Osteocyte (in vitro differentiated cells): ENCODE data around the gene IMMT. TPM values are rescaled to one million over a fixed set of nuclear protein-coding genes. Genes with fewer than 3 reads are reported as not detected.
"Not testable (repeated sequence)": the region's sequence is repeated elsewhere in the genome, so short reads cannot be mapped to it uniquely, and the experiment has no call there.

Experiments used
- DNase-seq: peaks from one replicate; pipeline ENCODE4 v3.0.0; 2021; ENCODE audit warnings: mixed read lengths; ENCODE audit not compliant: unreplicated experiment; ENCODE audit errors: extremely low spot score
- H3K27ac Mint-ChIP-seq: one replicate; pipeline ENCODE4 v1.8.0; 2021; ENCODE audit warnings: mild to moderate bottlenecking, mixed read lengths; ENCODE audit not compliant: unreplicated experiment
- H3K27me3 Mint-ChIP-seq: one replicate; pipeline ENCODE4 v1.8.0; 2021; ENCODE audit warnings: mixed read lengths; ENCODE audit not compliant: unreplicated experiment
- H3K36me3 Mint-ChIP-seq: one replicate; pipeline ENCODE4 v1.8.0; 2021; ENCODE audit warnings: mixed read lengths; ENCODE audit not compliant: unreplicated experiment
- H3K4me1 Mint-ChIP-seq: one replicate; pipeline ENCODE4 v1.8.0; 2021; ENCODE audit warnings: mixed read lengths; ENCODE audit not compliant: unreplicated experiment
- H3K4me3 Mint-ChIP-seq: one replicate; pipeline ENCODE4 v1.8.0; 2021; ENCODE audit warnings: mild to moderate bottlenecking, moderate library complexity, mixed read lengths; ENCODE audit not compliant: unreplicated experiment
- H3K9me3 Mint-ChIP-seq: one replicate; pipeline ENCODE4 v1.8.0; 2021; ENCODE audit warnings: mixed read lengths; ENCODE audit not compliant: unreplicated experiment
- CTCF ChIP-seq: fragments of 200-600 bp; sonication (generic); IDR thresholded peaks from 2 replicates; pipeline ENCODE4 v1.5.0; 2021; ENCODE audit warnings: antibody characterized with exemption, mild to moderate bottlenecking, moderate library complexity
- long read RNA-seq: library from polyadenylated mRNA; unstranded; transcript quantifications from one replicate; pipeline ENCODE4 v2.0.0, GENCODE V29; 2021
- total RNA-seq: library from RNA; stranded (reverse); gene quantifications from 2 replicates; pipeline ENCODE4 v1.2.1, GENCODE V29; 2021

Gene IMMT
- 79.9 and 81.8 TPM in 2 replicates for total RNA-seq
- long read RNA-seq, partial matches to known transcripts = 21 of 43 reads
- long read RNA-seq, other reads (novel, unspliced or antisense) = 21 of 43 reads

GRCh38 chr2:86195055-86195807 lies at the start of gene IMMT:
IMMT (minus strand) TSS chr2:86195462; CDS start chr2:86195382, 80 bp downstream.
- DNase-seq = peak; percentile 98
- Mint-ChIP-seq H3K4me1 (peaks cover 51% of the 10 kb centered on the region), H3K27ac (peak within 1 kb of the TSS; percentile 93), H3K9me3 (no peaks in the 10 kb centered on the region), H3K27me3 (no peaks in the 10 kb centered on the region), H3K4me3 (peak within 1 kb of the TSS; percentile 90), H3K36me3 (peaks cover 5% of the 10 kb centered on the region)
- TF ChIP-seq CTCF = no peak

- not testable (repeated sequence) for H3K27ac Mint-ChIP-seq, H3K4me3 Mint-ChIP-seq, H3K9me3 Mint-ChIP-seq, DNase-seq, H3K4me1 Mint-ChIP-seq, H3K36me3 Mint-ChIP-seq
- H3K27me3 Mint-ChIP-seq = peaks cover 38% of the 10 kb centered on the region
Observed at GRCh38 chr2:86244781-86245180, 49.5 kb upstream of the IMMT start.

- no peak overlapping the region for H3K4me3 Mint-ChIP-seq
Observed at GRCh38 chr2:86243950-86244733, 48.9 kb upstream of the IMMT start.

GRCh38 chr2:86243272-86243671 lies 48.0 kb upstream of the IMMT start:
- Mint-ChIP-seq H3K27ac (no peak overlapping the region), H3K9me3 (no peaks in the 10 kb centered on the region), H3K27me3 (peaks cover 38% of the 10 kb centered on the region), H3K4me1 (no peaks in the 10 kb centered on the region), H3K4me3 (no peak overlapping the region), H3K36me3 (no peaks in the 10 kb centered on the region)
- TF ChIP-seq CTCF = no peak
- DNase-seq = no peak

More at GRCh38 chr2:86243950-86244733, 48.9 kb upstream of the IMMT start:
- Mint-ChIP-seq H3K27ac (no peak overlapping the region), H3K36me3 (no peaks in the 10 kb centered on the region), H3K27me3 (peaks cover 35% of the 10 kb centered on the region), H3K9me3 (no peaks in the 10 kb centered on the region), H3K4me1 (no peaks in the 10 kb centered on the region)
- no peak for DNase-seq
- TF ChIP-seq CTCF = no peak

GRCh38 chr2:86241611-86242010 lies 46.3 kb upstream of the IMMT start:
- H3K27me3 Mint-ChIP-seq = peaks cover 38% of the 10 kb centered on the region
- no peak for DNase-seq
- no peaks in the 10 kb centered on the region for H3K9me3 Mint-ChIP-seq
- H3K36me3 Mint-ChIP-seq = no peaks in the 10 kb centered on the region
- H3K4me3 Mint-ChIP-seq = no peak overlapping the region
- no peak for TF ChIP-seq CTCF
- no peak overlapping the region for H3K27ac Mint-ChIP-seq
- H3K4me1 Mint-ChIP-seq = no peaks in the 10 kb centered on the region
